Limb (tissue), 2 donors: ENCODE results near the gene TP53I11.
A peak's percentile ranks its signal among the peaks of the same experiment; 100 is the strongest.

ENCODE experiments used
- DNase-seq, 2 donors: peaks; one replicate each; pipeline ENCODE4 v3.0.0-alpha.2; 2016; ENCODE audit errors: extremely low spot score in 2 of 2

TP53I11 gene

GRCh38 chr11:44957776-44958564 is 7.3 kb upstream of the TP53I11 start:
- no peak for DNase-seq

- no peak for DNase-seq
These were observed 6.4 kb upstream of the TP53I11 start for GRCh38 chr11:44957040-44957515.

- DNase-seq, result no peak
These were observed 4.5 kb upstream of the TP53I11 start for GRCh38 chr11:44955015-44955738.

DNA sequence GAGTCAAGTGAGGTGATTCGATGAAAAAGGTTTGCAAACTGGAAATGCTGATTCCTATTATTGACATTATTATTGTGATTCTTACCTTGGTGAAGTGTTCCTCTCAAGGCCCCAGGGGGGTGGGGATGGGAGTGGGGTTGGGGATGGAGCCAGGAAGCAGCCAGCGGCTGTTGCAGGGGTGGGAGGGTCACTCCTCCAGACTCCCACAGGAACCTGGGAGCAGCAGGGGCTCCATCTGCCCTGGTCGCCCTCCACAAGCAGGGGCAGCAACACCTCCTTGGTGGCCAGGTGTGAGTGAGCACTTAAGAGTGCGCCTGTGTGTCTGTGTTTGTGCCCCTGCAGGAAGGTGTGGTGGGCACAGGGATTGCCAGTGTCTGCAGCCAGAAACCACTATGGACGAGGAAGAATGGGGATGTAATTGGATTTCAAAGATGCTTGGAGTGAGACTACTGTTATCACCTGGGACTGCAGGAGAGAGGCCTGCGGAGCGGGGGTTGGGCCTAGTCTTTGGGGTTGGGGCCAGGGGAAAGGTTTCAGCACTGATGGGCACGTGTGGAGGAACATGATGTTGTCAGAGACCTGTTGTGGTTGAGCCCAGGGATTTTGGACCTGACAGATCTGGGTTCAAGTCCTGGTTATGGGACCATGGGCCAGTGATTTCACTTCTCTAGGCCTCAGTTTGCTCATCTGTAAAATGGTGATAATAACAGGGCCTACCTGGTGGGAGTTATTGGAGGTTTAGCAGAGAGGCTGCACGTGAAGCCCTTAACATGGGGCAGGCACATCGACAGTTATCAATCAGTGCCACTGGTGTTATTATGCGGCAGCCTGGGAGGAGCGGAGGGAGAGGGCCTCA is 3.6 kb upstream of the TP53I11 start:
- DNase-seq, result no peak

DNA sequence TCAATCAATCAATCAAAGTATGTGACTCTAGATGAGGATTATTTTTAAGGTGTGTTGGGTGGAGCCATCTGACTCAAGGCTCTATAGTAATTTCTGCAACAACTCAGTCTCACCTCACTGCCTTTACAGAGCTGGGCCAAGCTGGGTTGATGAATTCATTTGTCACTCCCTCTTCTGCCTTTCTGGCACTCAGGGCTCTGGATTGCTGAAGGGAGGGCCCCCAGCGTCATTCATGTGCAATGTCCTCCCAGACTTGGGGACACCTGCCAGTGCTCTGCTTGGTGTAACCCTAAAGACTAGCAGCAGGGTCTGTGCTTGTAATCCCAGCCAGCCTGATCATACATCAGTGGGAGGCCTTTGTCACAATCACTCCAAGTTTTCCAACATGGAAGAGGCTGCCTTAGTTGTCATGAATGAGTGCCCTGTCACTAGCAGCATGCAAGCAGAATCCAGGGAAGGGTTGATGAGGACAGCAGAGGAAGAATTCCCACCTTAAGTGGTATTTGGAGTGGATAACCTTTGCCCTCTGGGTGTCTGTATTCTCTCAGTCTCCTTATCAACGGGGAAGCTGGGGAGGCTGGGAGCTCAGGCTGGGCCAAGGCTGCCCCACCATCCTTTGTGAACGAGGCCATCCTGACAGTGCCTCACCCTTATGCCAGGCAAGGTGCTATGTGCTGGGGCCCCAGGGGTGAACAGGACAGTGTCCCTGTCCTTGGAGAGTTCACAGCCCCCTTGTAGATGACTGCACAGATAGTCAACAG is 2.0 kb upstream of the TP53I11 start:
- DNase-seq, result no peak

- no peak for DNase-seq
These were observed 1.4 kb upstream of the TP53I11 start for GRCh38 chr11:44952082-44952481.

GRCh38 chr11:44950031-44950624 is 555 bp downstream of the TP53I11 start:
- peak in 1 of 2 donors; percentile 78 for DNase-seq

DNA sequence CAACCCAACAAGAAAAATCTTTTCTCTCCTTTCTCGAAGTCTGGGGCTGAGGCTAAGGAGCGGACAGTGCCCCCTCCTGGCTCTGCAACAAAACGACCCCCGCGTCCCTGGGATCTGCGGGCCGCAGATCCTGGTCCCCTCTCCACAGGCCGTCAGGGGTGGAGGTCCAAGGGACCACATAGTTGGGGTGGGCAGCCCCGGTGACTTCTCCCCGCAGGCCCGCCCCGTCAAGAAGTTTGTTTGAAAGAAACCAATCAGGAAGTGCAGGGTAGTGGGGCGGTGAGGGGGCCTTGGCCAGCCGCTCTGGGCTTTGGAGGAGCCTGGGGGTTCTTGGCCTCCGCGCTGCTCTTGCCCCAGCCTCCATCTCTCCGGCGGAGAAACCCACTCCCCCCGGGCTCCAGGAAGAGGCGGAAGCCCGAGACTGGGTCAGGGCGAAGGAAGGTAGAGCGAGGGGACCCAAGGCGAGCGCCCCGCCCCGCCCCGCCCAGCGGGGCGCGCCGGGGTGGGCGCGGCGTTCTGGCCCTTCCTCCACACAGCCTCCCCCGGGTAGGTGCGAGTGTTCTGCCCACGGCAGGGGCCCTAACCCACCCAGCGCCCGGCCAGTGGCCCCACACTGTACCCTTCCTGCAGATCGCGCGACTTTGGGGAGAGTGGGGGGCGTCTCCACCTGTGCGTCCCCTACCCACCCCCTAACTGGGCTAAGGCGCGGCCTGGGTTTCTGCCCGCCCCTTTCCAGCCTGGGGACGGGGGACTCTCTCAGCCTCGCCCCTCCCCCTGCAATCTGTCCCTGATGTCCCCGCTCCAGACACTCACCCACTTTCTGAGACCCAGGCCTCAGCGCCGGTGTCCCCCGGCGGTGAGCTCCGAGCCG is 1.3 kb downstream of the TP53I11 start:
- peak in 1 of 2 donors; percentile 72 for DNase-seq

DNA sequence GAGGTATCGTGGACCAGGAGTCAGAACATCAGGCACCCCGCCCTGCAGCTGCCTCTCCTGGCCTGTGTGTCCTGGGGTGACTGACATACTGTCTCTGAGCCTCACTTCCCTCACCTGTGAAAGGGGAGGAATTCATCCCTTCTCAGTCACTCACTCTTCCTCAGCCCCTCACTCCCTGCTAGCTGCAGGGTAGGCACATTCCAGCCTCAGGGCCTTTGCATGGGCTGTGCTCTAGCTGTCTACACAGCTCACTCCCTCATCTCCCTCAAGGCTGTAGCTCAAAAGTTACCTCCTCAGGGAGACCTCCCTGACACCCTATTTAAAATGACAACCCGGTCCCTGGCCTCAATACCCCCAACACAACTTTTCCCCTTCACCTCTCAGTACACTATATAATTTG is 2.5 kb downstream of the TP53I11 start:
- no peak for DNase-seq

- no peak for DNase-seq
These were observed 3.6 kb downstream of the TP53I11 start for GRCh38 chr11:44947114-44947513.

DNA sequence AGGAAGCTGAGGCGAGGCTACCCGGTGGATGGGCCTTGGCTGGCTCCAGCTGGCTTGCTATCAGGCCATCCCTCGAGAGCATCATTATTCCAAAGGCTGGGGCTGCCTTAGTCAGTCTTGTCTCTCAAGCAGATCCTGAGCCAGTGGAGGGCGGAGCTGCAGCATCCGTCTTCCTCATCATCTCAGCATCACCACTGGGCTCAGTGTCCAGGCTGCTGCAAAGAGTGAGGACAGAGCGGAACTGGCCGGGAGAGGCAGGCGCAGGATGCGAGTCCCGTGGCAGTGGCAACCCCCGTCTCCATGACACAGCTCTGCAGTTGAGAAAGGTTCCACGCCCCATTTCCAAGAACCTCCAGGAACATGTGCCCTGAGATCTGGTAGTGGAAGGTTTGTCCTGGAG is 4.4 kb downstream of the TP53I11 start:
- DNase-seq, result no peak

DNA sequence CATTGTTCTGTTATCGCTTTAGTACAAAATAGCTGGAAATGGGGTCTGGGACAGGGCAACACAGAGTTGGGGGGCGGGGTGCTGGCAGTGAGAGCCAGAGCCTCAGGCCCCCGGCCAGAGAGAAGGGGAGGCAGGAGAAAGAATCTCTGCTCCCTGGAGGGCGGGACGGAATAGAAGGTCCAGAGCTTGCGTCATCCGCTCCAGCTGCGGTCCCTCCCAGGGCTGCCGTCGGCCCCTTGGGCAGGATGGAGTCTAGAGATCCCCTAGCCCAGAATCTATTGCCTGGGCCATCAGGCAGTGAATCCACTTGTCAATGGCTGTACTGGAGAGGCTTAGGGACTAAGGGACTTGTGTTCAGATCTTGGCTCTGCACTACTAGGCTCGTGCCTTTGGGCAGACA is 5.0 kb downstream of the TP53I11 start:
- DNase-seq, result no peak

DNA sequence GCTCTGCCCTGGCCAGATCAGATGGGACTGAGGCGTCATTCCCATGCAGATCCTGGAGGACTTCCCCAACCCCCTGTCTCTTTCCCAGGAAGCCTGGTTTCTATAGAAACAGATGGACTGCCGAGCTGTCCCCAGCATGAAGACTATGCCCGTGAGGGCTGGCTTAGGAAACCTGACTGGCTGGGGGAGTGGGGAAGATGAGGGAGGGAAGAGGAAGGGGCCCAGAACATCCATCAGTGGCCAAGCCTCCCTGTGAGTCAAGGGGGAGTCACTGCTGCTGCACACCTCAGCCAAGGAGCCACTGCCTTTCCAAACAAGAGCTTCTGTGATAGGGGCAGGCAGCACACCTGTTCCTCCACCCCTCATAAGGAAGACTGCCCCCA is 5.8 kb downstream of the TP53I11 start:
- DNase-seq, result no peak

- DNase-seq, result no peak
These were observed 6.4 kb downstream of the TP53I11 start for GRCh38 chr11:44944181-44944852.

DNA sequence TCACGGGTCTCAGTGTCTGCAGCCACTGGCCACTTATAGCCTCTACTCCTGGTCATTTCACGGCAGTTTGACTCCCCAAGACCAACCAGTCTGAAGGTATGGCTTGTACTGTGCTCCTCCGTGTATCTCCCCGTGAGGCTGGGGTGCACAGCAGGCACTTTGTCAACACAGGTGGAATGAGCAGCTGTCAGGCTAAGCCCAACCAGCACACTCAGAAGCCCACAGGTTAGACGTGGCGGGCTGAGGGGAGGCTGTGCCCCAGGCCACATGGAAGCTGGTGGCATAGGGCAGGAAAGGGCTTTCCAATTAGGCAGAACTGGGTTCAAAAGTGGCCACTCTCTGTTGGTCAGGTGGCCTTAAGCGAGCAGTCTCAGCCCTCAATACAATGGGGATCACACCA is 7.0 kb downstream of the TP53I11 start:
- DNase-seq, result no peak

GRCh38 chr11:44943118-44943517 is 7.6 kb downstream of the TP53I11 start:
- no peak for DNase-seq

GRCh38 chr11:44942029-44942955 is 8.4 kb downstream of the TP53I11 start:
- DNase-seq, result no peak
